ENCODE data around the gene GPR3.
A peak's percentile ranks its signal among the peaks of the same experiment; 100 is the strongest.

GPR3 gene, protein sequence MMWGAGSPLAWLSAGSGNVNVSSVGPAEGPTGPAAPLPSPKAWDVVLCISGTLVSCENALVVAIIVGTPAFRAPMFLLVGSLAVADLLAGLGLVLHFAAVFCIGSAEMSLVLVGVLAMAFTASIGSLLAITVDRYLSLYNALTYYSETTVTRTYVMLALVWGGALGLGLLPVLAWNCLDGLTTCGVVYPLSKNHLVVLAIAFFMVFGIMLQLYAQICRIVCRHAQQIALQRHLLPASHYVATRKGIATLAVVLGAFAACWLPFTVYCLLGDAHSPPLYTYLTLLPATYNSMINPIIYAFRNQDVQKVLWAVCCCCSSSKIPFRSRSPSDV

DNA sequence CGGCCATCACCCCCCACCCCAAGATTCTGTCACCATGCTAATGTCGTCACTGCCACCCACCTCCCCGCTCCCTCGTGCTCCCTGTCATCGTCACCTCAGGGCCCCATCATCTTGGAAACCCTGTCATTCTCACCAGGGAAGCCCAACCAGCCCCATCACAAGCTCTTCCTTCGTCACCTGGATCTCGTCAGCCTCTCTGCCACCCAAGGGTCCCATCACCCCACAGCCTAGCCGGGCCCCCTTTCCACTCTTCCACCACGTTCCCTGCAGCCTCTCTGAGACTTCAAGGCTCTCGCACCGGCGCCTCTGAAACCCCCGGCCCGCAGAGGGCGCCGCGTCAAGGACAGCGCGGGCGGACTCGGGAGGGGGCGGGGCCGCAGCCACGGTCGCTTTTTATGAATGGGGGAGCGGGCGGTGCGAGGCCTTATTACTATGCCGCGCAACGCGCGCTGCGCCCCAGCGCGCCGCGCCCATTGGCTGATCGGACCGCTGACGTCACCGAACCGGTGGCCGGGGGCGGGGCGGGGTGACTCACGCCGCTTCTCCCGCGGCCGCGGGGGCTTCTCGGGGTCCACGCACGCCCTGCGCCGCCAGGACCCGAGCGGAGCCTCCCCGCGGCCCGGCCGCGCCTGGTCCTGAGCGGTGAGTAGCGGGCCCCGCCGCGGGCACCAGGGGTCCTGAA is at the start of gene GPR3:
GPR3 (plus strand) TSS at position 527 of the 682 bp plus-strand sequence. CDS start 1,177 bp downstream, outside the sequence.
- FAIRE-seq = peak; percentile 35

GRCh38 chr1:27342778-27343638 is 49.4 kb upstream of the GPR3 start:
- FAIRE-seq = no peak

DNA sequence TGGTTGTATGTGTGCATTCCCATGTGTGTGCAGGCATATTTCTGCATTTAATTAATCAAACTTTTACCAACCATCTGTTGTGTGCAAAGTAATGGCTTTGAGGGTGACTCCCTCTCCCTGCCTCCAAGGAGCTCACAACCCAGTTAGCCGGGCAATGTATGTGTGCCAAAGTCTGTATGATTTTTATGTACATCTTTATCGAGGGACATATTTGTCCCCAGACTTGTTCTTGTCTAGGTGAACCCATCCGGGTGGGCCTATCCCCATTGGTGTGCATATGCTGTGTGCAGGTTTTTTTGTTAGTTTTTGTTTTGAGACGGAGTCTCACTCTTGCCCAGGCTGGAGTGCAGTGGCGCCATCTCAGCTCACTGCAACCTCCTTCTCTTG is 48.8 kb upstream of the GPR3 start:
- no peak for FAIRE-seq

DNA sequence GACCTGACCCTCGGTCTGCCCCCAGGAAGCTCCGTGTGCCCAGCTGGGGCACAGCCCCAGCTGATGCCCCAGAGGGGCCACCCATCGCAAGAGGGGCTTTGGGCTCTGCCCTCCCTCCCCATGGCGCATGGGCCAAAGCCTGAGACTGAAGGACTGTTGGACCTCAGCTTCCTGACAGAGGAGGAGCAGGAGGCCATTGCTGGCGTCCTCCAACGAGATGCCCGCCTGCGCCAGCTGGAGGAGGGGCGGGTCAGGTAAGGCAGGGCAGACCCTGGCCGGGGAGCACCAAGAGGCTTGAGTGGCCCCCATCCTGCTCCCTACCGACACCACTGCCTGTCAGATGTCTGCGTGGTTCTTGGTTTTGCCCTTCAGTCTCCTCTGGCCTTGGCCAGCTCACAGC is 47.1 kb upstream of the GPR3 start:
- no peak for FAIRE-seq

- no peak for FAIRE-seq
Measured at GRCh38 chr1:27346357-27346756, 46.1 kb upstream of the GPR3 start.

DNA sequence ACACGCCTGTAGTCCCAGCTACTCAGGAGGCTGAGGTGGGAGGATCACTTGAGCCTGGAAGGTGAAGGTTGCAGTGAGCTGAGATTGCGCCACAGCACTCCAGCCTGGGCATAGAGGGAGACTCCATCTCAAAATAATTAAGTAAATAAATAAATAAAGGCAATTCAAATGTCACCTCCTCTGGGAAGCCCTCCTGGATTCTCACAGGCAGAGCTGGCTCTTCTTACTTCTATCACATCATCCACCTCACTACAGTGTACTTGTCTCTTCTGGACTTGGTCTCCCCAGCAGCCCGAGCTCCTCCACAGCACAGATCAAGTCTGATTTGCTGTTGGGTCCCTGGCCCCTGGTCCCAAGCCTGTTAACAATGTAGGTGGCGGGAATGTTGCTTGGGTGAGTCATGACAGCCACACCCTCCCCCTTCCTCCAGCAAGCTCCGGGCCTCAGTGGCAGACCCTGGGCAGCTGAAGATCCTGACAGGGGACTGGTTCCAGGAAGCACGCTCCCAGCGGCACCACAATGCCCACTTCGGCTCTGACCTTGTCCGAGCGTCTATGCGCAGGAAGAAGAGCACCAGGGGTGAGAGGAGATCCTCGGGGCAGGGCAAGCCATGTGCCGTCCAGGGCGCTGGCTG is 45.3 kb upstream of the GPR3 start:
- no peak for FAIRE-seq

GRCh38 chr1:27348861-27349783 is 43.3 kb upstream of the GPR3 start:
- no peak for FAIRE-seq

DNA sequence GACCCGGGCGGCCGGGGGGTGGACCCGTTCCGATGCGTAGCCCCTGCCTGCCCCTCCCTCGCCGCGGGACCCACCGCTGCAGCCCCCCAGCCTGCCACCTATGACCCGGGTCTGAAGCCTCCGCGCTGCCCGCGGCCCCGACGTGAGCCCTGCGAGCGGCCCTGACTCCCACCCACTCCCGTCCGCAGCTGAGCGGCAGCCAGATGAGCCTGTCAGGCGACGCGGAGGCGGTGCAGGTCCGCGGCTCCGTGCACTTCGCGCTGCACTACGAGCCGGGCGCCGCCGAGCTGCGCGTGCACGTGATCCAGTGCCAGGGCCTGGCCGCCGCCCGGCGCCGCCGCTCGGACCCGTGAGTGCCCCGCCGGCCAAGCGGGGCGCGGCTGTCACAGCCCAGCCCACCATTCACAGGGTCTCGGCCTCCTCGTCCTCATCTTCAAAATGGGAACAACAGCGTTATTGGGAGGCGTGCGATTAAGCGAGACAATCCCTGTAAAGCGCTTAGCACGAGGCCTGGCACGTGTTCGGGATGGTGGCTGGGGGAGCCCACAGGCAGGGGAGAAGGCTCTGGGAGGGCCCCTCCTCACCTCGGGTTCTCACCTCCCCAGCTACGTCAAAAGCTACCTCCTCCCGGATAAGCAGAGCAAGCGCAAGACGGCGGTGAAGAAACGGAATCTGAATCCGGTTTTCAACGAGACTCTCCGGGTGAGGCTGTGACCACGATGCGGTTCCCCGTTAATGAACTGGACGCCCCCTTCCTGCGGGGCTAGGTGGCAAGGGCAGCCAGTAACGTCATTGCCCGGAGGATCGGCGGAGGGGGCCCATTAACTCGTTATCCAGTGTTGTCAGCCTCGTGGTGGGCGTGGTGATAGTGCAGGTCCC is 42.4 kb upstream of the GPR3 start:
- no peak for FAIRE-seq

GRCh38 chr1:27350663-27351540 is 41.5 kb upstream of the GPR3 start:
- no peak for FAIRE-seq

GRCh38 chr1:27351541-27352107 is 40.8 kb upstream of the GPR3 start:
- no peak for FAIRE-seq

DNA sequence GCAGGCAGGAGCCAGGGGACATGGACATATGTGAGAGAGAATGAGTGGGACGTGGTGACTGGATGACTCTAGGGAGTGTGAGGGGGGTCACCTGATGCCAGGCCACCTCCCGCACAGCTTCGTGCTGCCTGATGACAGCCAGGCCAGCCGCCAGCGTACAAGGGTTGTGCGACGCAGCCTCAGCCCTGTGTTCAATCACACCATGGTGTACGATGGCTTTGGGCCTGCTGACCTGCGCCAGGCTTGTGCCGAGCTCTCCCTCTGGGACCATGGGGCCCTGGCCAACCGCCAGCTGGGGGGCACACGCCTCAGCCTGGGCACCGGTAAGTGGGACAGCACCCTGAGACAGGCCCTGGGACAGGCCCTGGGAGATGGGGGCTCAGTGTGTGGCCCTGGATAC is 39.3 kb upstream of the GPR3 start:
- no peak for FAIRE-seq

DNA sequence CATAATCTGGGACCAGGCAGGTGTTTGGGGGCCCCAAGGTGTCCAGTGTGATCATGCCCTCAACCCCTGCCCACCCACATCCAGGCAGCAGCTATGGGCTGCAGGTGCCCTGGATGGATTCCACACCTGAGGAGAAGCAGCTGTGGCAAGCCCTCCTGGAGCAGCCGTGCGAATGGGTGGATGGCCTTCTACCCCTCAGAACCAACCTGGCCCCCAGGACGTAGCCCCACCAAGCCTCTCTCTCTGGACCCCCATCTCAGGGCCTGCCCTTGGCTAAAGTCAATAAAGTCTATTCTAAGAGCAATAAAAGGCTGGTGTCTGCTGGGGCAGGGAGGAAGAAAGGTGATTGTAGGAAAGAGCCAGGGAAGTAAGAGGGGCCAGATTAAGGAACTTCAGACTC is 38.8 kb upstream of the GPR3 start:
- no peak for FAIRE-seq

DNA sequence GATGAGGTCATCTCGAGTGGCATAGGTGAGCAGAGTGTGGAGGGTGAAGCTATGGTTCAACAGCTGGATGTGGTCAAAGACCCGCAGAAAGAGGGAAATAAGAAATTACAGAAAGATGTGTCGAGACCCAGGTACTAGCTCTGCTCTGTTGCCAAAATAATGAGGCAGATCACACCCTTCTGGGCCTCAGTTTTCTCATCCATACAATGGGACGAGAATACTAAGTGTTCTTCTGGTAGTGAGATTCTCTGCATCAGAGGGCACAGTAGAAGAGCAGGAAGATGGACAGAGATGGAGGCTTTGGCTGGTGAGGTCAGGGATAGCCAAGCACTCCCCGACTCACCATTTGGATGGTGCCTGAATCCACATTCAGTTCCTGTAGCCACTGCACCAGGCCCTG is 36.7 kb upstream of the GPR3 start:
- FAIRE-seq = no peak

DNA sequence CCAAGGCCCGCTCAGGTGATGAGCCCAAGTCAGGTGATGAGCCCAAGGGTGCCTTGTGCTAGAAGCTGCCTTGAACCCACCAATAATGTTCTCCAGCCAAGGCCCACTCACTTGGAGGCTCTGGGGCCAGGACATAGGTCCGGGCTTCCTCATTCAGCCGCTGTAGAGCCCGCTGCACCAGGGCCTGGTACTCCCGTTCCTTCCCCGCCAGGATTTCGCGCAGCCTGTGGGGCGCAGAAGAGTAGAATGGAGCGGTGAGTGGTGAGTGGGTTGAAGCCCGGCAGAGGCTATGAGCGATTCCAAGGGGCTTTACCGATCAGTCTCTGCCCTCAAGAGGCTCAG is 36.2 kb upstream of the GPR3 start:
- FAIRE-seq = no peak

DNA sequence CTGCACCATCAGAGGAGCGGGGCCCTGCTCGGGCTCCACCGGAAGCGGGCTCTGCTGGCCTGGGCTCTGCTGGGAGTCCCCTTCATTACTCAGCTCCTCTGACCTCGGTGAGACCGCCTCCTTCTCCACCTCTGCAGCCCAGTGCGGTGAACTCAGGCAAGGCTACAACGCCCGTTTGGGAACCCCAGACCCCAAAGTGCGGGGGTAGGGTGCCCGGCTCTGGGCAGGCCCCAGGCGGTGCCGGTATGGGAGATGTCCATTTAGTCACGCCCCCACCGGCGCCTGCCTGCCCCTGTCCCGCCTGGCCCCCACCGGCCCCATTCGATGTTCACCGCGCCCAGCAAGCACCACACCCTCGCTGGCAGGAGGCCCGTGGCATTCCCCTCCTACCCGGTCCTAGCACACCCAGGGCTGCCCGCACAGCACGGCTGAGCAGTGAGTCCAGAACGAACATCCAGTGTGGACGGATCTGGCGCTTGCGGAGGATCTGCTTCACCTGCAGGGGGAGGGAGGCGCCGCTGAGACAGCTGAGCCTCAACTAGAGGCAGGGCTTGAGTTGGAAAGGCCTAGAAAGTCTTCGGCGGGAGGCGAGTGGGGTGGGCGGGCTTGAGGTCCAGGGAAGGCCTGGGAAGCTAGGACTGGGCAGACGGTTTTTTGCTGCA is 35.7 kb upstream of the GPR3 start:
- no peak for FAIRE-seq

- no peak for FAIRE-seq
Measured at GRCh38 chr1:27357281-27358037, 35.0 kb upstream of the GPR3 start.

- FAIRE-seq = no peak
Measured at GRCh38 chr1:27358038-27358927, 34.1 kb upstream of the GPR3 start.
